Measurements from ENCODE around the gene PLK3. TPM values are rescaled to one million over a fixed set of nuclear protein-coding genes. Genes with fewer than 3 reads are reported as not detected.

The PLK3 gene
- total RNA-seq, 3 donors from 2014 or later, result 13.6 to 29.0 (median 21.6) TPM

GRCh38 chr1:44778705-44779576 lies 21.2 kb upstream of the PLK3 start:
- Histone ChIP-seq H3K27me3 (no peaks in the 10 kb centered on the region), H3K9me3 (no peaks in the 10 kb centered on the region), H3K4me1 (peaks cover 0 to 9% of the 10 kb centered on the region in 2 donors), H3K4me3 (no peak overlapping the region), H3K36me3 (no peaks in the 10 kb centered on the region), H3K27ac (no peak overlapping the region)
- intact Hi-C loops (cut with DNase I; ENCODE audit: low total_unique reads), result no loop called here
- no peak for DNase-seq (ENCODE audit: low spot score in 2 of 2)
- TF ChIP-seq POLR2A (IDR thresholded peaks at IDR 0.05), result no peak
- no peak for TF ChIP-seq CTCF (IDR thresholded peaks at IDR 0.05)
- TF ChIP-seq POLR2AphosphoS5 (IDR thresholded peaks at IDR 0.05), result no peak

- H3K4me1 ChIP-seq, result peaks cover 0 to 13% of the 10 kb centered on the region in 2 donors
These were observed 19.5 kb upstream of the PLK3 start for GRCh38 chr1:44780583-44781121.

GRCh38 chr1:44783697-44784093 lies 16.5 kb upstream of the PLK3 start:
- no peaks in the 10 kb centered on the region for H3K27me3 ChIP-seq
- no peak for DNase-seq (ENCODE audit: low spot score in 2 of 2)
- H3K9me3 ChIP-seq, result no peaks in the 10 kb centered on the region
- no peak for TF ChIP-seq POLR2A (IDR thresholded peaks at IDR 0.05)
- TF ChIP-seq CTCF (IDR thresholded peaks at IDR 0.05), result no peak
- TF ChIP-seq POLR2AphosphoS5 (IDR thresholded peaks at IDR 0.05), result no peak
- intact Hi-C loops (cut with DNase I; ENCODE audit: low total_unique reads), result no loop called here
- H3K36me3 ChIP-seq, result no peaks in the 10 kb centered on the region
- peak overlapping the region; percentile 45 to 68 (median 57) for H3K4me3 ChIP-seq
- H3K4me1 ChIP-seq, result peaks cover 0 to 12% of the 10 kb centered on the region in 2 donors
- H3K27ac ChIP-seq, result peak overlapping the region; percentile 44 to 62

More at GRCh38 chr1:44780583-44781121, 19.5 kb upstream of the PLK3 start:
- no peak overlapping the region for H3K4me3 ChIP-seq
- no peak for DNase-seq (ENCODE audit: low spot score in 2 of 2)
- no peaks in the 10 kb centered on the region for H3K27me3 ChIP-seq
- H3K9me3 ChIP-seq, result no peaks in the 10 kb centered on the region
- no peaks in the 10 kb centered on the region for H3K36me3 ChIP-seq
- TF ChIP-seq POLR2AphosphoS5 (IDR thresholded peaks at IDR 0.05), result no peak
- no peak for TF ChIP-seq POLR2A (IDR thresholded peaks at IDR 0.05)
- TF ChIP-seq CTCF (IDR thresholded peaks at IDR 0.05), result no peak
- intact Hi-C loops (cut with DNase I; ENCODE audit: low total_unique reads), result no loop called here
- no peak overlapping the region for H3K27ac ChIP-seq

GRCh38 chr1:44784094-44785028 lies 15.8 kb upstream of the PLK3 start:
- Histone ChIP-seq H3K4me1 (peaks cover 0 to 12% of the 10 kb centered on the region in 2 donors), H3K27me3 (no peaks in the 10 kb centered on the region), H3K9me3 (no peaks in the 10 kb centered on the region), H3K36me3 (no peaks in the 10 kb centered on the region), H3K4me3 (peak overlapping the region; percentile 45 to 68 (median 57)), H3K27ac (peak overlapping the region; percentile 44 to 62)
- intact Hi-C loops (cut with DNase I; ENCODE audit: low total_unique reads), result no loop called here
- no peak for DNase-seq (ENCODE audit: low spot score in 2 of 2)
- no peak for TF ChIP-seq POLR2A (IDR thresholded peaks at IDR 0.05)
- no peak for TF ChIP-seq CTCF (IDR thresholded peaks at IDR 0.05)
- TF ChIP-seq POLR2AphosphoS5 (IDR thresholded peaks at IDR 0.05), result no peak

All from breast epithelium (tissue), 4 donors.